Cerebellar cortex (tissue), 1 donor: Measurements from ENCODE around the gene ATP8A1.
"Not testable (repeated sequence)": the region's sequence is repeated elsewhere in the genome, so short reads cannot be mapped to it uniquely, and the experiment has no call there.

Source experiments
- DNase-seq: peaks from one replicate; pipeline ENCODE4 v3.0.0-alpha.2; 2015; ENCODE audit warnings: low spot score

ATP8A1 gene

DNA sequence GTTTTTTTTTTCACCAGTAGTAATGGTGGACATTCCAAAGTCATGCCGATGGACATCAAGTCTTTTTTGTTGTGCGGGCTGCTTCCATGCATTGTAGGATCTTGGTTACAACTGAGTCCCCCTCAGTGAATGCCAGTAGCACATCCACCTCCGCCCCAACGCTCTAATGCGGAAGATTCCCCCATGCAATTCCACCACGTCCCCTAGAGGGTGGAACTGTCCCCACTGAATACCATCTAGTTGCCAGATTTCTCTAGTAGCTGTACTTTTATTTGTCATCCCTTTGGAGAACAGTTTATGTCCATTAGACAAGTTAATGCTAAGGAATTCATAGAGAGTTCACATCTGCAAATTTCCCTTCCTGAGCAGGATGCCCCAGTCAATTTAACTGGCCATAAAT, 252.9 kb downstream of the ATP8A1 start:
- no peak for DNase-seq

DNA sequence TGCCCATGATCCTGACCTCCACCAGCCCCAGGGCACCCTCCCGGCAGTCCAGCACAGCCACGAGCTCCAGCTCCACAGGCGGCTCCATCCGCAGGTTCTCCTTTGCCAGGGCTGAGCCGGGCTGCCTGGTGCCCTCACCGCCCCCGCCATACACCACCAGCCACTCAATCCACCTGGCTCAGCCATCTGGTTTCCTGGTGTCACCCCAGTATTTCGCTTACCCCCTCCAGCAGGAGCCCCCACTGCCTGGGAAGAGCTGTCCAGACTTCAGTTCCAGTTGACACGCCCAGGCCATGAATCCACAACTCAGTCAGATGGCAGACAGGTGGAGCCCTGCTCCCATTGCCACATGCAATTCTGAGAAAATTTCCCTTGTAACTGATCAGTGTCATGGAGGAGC, 255.7 kb downstream of the ATP8A1 start:
- DNase-seq: peak; percentile 13

DNA sequence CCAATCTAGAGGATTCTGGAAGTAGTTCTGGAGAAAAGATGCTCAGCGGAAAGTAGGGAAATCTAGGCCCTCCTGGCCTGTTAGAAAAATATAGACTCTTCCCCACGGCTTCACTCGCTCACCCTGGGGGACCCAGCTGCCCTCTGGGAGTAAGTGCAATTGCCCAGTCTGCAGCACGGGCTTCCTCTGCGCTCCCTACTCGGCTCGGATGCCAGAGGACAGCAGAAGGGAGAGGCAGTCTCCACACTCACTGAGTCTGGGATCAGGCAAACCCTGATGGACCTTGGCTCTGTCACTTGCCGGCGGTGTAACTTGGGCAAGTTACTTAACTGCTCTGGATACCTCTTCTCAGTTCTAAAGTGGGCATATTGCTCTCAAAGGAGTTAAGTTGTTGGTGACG, 257.5 kb downstream of the ATP8A1 start:
- DNase-seq: no peak

DNA sequence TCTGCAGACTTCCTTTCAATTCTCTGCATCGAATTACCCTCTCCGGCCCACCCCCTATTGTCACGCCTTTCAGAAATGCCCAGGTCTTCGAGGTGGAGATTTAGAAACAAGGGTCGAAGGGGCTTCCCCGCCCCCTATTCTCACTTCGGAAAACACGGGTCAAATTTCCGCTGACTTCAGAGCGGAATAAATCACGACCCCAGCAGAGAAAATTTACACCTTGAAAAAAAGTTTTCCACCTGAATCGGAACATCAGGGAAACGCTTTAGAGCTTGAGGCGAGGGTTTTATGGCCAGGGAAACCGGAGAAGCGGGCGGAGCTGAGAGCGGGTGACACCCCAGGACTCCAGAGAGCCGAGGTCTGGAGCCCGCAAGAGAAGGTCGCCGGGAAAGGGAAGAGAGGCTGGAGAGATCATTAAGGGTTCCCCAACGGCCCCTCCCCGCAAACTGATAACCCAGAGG, 258.0 kb downstream of the ATP8A1 start:
- DNase-seq: no peak

DNA sequence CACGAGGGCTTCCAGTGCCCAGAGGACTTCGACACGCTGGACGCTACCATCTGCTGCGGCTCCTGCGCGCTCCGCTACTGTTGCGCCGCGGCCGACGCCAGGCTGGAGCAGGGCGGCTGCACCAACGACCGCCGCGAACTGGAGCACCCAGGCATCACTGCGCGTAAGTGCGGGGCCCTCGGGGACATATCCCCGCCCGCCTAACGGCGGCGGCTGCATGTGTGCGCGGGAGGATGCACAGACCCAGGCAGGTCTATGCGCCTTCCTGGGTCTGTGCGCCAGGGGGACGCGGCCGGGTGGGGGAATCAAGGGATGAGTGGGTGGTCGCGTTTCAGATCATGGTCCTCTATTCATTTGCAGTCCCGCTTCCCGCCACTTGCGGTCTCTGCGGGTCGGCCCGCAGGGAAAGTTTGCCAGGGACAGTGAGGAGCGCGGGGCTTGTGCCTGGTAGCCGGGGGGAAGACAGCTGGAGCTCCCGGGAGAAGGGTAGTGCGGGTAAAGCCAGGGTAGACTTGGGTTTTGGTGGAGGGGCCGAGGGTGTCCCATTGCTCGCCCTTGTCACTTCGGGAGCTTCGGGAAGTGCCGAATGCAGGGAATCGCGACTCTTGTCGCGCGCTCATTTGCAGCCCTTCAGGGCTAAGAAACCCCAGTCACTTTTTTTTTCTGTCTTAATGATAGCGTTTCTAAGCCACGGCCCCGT, 258.6 kb downstream of the ATP8A1 start:
- no peak for DNase-seq

DNA sequence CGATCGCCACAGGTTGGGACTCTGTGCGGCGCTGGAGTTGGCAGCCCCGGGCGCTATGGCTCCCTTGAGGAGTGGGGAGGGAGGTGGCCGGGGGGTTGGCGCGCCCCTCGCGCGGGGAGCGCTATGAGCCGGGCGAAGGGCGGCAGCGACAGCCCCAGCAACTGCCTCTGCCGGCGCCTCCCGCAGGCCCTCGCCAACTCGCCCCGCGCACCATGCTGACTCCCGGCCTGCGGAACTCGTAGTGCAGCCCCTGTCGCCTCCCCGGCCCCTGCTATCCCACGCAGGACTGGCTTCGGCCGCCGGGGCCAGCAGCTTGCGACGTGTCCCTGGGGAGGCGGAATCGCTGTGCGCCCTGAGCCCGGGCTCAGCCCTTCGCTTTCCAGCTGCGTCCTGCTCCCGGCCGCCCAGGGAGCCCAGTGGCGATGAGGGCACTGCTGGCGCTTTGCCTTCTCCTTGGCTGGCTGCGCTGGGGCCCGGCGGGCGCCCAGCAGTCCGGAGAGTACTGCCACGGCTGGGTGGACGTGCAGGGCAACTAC, 259.2 kb downstream of the ATP8A1 start:
- no peak for DNase-seq

DNA sequence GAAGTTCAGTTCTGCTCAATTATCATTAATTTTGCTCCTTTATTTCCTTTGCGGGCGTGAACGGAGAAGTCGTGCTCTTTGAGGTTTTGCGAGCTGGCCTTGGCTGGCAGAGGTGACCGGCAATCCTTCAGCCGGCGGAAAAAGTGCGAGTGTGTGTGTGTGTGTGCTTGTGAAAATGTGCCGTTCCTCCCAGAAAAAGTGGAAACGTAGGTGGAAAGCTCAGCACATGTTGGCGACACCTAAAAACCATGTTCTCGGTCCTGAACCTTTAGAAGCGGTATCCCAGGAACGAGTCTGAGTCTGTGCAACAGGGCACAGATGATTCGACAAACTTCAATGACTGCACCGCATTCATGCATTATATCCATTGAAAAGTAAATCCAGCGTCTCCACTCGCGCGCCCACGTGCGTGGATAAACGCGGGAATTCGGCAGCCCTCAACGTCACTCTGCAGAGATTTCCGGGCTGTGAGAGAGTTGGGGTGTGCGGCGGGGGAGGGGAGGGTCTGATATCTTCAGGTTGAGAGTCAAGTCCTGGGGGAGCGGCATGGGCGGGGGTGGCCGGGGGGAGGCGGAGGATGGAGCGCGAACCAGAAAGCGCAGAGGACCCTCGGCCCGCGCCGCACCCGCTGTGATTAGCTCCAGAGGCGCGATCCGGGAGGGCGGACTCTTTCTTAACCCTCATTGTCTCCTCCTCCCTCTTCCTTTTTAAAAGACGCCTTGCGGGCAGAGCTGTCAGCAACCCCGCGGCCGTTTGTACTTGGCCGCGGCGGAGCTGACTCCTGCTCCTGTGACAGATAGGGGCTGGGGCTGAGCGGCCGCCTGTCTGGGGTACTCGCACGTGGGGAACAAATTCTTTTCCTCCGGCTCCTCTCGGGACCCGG, 259.9 kb downstream of the ATP8A1 start, which contains the start of gene SHISA3:
SHISA3 (plus strand) TSS at position 737 of the 883 bp plus-strand sequence. CDS start 569 bp downstream, outside the sequence.
- DNase-seq: no peak

DNA sequence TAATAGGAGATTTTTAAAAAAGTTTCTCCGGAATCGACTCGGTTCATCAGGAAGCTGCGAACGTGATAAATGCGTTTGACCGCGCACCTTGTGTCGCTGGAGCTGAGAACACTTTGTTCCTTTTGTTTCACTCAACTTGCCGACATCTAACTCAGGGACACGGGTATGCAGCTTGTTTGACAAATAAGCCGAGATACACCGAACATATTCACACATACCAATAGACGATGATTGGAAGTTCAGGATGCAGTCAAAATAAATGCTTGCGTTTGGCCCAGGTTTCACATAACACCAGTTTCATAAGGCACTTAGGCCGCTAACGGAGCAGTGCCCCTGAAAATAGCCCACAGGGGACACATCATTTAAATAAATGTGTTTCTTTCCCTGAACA, 260.5 kb downstream of the ATP8A1 start:
- DNase-seq: no peak

DNA sequence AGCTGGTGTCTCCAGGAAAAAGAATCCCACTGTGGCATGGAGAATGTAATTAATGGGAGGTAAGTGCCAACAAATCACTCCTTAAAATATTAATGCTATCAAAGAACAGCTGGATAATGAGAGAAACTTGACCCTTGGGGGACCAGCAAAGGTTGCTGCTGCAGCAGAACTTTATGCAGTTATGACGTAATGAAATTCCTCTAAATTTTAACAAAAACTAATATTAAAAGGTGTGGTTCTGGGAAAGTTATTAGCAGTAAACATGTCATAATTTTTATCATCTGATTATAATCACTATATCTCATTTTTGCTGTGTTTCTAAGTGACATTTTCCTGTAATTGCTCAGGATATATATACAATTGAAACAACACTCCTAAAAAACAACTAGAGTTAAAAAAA, 261.3 kb downstream of the ATP8A1 start:
- DNase-seq: no peak

DNA sequence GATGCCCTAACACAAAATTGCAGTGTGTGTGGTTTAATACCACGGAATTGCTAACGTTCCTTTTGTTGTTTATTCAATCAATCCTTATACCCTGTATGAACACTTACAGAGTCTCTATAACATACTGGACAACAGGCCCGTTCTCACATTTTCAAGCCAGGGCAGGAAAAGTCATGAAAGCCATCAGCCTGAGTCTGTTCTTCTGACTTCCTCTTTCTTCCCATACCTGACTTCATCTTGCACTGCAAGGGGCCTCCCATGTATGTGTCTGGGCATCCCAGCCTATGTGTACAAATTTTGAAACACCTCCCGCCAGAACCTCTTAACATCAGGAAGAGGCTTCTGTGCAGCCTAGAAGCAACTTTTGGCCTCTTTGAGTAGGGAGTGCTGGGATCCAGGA, 264.5 kb downstream of the ATP8A1 start:
- no peak for DNase-seq

DNA sequence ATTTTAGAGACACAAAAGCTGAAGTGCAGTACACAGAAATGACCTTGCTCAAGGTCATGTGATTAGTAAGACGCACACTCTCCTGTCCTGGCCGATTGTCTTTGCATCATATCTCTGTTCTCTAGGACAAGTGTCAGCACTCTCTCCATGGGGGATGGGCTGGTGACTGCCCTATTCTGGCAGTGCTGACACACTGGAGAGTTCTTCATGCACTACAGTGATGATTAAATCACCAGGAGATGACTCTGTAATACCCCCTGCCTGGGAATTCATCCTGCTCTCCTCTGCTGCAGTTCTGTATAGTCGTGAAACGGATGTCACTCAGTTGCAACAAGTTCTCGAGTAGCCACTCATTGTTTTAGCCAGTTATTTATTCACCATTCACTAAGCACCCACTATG, 264.9 kb downstream of the ATP8A1 start:
- no peak for DNase-seq

DNA sequence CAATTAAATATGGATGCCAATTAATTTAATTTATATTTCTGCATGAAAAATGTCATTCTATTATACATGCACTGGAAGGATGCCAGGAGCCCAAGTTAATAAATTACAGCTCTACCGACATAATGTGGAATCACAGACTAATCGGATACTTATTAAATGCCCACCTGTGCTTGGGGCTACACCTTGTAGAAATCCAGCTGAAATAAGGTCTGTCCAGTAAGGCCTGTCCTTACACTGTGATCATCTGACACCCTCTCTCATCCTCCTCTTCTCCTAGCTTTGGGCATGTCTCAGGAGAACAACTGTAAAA, 265.6 kb downstream of the ATP8A1 start:
- no peak for DNase-seq

DNA sequence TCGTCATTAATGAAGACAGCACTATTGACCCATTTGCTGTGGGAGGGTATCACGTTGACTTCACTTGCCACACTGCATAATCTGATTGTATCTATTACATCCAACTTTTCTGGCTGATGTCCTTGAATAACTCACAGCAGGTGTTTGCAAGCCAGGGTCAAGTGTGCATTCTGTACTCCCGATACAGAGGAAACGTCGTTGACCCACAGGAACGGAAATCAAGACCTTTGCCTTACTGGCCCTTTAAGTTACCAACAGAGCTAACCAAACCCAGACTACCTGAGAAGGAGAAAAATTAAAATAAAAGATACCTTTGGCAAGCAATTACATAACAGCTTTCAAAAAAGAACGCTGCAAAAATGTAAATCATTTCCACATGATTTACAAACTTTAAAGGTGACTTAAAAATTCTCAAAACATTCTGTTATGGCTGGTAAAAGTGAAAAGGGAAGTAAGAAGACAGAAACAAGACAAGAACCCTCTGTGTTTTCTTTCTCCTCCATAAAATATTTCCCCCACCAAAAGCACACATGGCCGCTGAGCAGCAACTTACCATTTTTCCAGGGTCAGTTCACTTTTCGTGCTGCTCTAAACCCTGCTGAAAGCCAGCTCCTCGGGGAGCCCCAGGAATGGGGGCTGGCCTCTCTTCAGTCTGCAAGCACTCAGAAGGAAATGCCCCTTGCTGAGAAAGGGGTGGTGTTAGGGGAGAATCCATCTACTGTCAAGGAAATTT, 266.1 kb downstream of the ATP8A1 start:
- DNase-seq: no peak

DNA sequence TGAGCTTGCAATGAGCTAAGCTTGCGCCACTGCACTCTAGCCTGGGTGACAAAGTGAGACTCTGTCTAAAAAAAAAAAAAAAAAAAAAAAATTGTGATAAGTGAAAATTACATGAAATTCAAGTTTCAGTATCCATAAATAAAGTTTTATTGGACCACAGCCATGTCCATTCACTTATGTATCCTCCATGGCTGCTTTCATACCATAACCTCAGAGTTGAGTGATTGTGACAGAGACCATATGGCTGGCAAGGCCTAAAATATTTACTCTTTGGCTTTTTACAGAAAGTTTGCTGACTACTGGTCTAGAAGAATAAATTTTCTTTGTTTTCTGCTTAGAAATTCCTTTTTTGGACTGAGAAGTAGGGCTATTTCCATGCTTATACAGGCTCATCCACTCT, 271.4 kb downstream of the ATP8A1 start:
- no peak for DNase-seq

DNA sequence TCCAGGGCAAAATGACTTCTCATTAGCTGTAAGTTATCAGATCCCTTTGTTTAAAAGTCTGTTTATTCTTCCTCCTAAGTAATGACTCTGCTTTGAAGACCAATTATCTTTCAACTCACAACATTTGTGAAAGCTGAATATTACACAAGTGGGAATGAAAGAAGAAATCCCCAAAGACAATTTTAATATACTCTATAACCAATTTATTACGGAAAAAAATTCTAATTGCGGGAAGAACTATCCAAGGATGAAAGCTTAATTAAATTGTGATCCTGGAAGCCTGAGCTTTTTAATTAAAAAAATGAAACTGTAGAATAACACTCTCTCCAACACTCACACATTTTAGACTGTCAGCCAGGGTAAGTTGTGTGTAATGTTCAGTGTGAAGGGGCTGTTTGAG, 275.2 kb downstream of the ATP8A1 start:
- DNase-seq: no peak

DNA sequence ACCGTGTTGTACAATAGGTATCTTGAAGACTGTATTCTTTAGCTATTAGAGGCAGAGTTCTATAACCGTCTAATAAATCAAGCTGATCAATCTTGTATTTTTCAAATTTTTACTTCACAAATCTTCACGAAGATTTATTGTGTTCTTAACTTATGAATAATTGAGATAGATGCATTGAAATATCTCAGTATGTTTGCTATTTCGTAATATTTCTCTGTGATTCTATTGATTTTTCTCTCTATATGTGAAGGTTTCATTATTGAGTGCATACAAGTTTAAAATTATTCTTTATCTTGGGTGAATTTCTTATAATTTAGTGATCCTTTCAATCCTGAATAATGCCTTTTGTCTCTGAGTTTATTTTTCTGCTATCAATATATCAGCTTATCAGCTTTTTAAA, 279.4 kb downstream of the ATP8A1 start:
- no peak for DNase-seq

DNA sequence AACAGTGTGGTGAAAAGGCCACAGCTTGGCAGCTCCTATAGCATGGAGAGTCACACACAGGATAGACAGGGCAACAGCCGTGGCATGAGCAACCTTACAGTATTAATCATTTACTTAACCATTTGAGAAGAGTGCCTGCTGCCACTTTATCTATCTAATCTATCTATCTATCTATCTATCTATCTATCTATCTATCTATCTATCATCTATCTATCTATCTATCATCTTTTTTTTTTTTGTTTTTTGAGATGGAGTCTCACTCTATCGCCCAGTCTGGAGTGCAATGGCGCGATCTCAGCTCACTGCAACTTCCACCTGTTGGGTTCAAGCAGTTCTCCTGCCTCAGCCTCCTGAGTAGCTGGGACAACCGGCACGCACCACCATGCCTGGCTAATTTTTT, 284.6 kb downstream of the ATP8A1 start:
- not testable (repeated sequence) for DNase-seq

DNA sequence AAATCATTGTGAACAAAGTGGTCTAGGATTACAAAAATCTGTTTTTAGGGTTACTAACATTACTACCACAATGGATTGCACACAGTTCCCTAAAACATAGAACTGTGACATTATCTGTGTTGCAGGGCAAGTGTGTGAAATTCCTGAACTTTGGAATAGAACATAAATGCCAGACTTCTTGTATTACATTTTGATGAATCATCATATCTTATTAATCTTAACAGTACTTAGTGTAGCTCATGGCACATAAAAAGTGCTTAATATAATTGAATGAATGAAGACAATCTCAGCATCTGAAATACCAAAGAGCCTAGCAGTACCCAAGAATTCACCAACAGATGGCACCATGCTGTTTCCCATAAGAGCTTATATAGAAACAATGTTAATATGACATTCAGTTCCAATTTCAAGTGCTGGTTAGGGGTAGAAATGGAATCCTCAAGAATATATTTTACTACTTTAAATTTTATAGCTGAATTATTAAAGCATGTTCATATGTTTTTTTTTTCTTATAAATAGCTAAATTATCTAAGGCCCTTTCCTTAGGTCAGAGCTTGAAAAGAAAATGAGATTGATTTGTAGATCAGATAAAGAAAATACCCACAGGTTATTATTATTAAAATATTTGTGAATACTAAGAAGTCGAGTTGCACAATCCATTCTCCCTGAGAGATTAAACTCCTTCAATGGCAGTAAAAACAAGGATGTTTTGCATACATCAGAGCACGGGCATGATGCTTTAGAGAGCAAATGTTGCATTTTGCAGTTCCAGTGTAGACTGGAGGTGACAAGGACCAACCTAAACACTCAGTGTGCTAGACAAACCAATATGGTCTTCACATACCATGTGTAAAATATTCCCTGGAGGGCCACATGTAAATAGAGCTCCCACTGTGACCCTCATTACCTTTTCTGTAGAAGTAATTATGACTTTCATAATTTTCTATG, 285.3 kb downstream of the ATP8A1 start:
- DNase-seq: peak; percentile 34

DNA sequence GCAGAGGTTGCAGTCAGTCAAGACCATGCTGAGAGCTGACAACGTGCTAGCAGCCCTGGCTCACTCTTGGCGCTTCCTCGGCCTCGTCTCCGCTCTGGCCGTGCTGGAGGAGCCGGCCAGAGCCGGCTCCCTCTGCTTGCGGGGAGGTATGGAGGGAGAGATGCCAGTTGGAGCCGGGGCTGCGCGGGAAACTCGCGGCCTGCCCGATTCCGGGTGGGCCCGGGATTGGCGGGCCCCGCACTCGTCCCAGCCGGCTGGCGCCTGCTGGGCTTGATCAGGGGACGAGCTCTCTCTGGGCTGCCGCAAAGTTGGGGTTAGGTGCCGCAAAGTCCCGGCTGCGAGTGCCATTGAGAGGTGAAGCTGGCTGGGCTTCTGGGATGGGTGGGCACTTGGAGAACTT, 287.4 kb downstream of the ATP8A1 start:
- DNase-seq: no peak

DNA sequence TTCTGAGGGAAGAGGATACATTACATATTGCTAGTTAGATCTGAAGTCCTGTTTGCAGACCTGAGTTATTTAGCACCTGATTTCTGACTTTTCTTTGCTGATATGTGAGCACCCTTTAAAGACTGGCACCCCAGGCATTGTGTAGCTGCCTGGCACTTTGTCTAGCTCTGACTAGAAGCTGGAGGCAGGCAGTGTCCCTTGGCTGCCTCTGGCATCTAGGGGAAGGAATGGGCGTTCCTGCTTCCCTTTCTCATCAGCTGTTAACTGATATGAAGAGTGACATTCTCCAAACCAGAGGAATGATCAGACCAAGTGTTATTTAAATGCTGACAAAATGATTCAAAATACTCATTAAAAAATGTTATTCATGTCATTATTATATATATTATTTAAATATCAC, 289.9 kb downstream of the ATP8A1 start:
- DNase-seq: no peak
